COR-L47 (cell line): ENCODE data around the gene LCNL1.
"Not testable (repeated sequence)": the region's sequence is repeated elsewhere in the genome, so short reads cannot be mapped to it uniquely, and the experiment has no call there.

Experiments used
- DNase-seq: peaks from one replicate; lab custom pipeline; 2025; lab: John Stamatoyannopoulos, UW

LCNL1 gene

DNA sequence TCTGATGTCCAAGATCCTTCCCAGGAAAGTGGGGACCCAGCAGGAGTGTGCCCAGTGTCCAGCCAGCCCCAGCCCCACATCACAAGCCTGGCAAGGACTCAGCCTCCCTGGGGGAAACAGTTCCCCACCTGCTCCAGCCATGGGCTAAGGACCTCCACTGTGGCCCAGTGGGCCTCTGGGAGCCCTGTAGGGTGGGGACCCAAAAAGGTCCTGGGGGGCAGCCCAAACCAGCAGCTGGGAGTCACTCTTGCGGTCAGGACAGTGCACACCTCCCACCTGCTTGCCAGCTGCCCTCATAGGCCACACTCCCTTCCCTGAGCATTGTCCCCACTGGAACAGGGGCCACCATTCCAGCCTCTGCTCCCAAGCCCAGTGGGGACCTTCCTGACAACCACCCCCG lies 43.6 kb downstream of the LCNL1 start:
- DNase-seq = no peak

- no peak for DNase-seq
These were observed 44.0 kb downstream of the LCNL1 start for GRCh38 chr9:137026828-137027227.

GRCh38 chr9:137027369-137028262 lies 44.8 kb downstream of the LCNL1 start, which contains the start of gene ABCA2:
Gene ABCA2, minus strand, starts transcription at chr9:137028237. Its CDS starts 97 bp downstream, at chr9:137028140.
- DNase-seq = no peak

DNA sequence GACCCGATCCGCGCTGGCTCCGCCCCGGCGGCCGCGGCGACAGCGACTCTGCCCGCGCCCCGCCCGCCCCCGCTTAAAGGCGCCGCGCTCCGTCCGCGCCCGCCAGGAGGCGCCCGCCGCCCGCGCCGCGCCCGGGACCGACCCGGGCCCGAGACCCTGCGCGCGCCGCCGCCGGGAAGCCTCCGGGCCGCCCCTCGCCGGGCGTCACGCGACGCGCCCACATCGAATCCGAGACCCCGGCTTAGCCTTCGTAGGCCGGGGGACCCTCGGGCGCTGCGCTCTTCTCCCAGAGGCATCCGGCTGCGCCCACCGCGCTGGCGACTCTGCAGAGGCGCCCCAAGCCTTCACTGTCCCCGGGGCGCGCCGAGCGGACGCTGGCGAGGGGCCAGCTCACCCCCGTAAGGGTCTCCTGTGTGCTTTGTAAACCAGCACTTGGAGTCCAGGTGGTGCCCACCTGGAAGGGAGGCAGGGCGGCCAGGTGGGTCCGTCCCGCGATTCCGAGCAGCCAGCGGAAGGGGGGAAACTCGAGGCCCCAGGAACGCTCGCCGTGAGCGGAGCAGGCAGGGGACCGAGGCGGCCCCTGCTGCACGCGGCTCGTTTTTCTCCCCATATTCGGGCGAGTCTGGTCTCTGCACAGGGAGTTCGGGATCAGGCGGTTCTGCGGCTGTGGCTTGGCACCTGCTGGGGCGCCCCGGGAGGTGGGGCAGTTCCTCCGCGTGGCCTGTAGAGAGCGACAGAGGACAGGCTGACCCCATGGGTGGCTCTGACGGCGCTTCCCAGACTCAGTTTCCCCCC lies 45.7 kb downstream of the LCNL1 start:
- peak; percentile 44 for DNase-seq

- DNase-seq = peak; percentile 22
These were observed 46.5 kb downstream of the LCNL1 start for GRCh38 chr9:137029058-137029936.

GRCh38 chr9:137030006-137030405 lies 47.2 kb downstream of the LCNL1 start:
- DNase-seq = no peak

DNA sequence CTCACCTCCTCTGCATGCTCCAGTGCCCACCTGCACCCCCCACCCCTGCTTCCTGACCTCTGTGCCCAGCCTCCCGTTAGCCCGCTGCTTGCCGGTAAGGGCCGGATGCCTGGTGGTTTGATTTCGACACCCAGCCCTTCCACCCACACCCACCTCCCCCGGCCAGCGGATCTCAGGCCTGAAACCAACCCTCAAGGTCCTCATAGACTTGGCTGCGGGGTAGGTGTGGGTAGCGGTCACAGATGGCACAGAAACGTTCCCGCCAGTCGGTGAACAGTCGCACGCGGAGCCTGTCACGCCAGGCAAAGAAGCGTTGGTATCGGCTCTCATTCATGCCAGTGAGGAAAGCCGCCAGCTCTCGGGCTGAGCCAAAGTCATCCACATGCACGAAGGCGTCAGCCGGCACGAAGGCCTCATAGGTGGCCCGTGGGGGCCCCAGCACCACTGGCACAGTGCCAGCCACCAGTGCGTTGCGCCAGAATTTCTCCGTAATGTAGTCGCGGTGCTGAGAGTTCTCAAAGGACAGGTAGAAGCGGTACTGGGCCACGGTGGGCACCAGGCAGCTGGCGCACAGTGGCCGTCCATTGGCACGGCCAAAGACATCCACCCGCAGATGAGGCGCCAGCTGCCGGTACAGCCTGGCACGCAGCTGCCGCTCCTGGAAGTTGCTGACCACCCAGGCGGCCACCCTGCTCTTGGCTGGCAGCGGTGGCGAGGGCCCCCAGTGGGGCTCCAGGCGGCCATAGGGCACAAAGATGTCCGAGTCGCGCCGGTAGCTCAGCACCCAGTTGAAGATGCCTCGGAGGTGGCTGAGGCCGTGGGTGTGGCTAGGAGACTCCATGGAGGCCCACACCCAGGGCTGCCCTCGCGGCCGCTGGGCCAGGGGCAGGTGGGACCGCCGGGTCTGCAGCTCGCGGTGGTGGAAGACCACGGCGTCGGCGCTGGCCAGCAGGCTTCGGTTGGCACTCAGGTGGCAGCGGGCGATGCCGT lies 48.0 kb downstream of the LCNL1 start:
- no peak for DNase-seq

DNA sequence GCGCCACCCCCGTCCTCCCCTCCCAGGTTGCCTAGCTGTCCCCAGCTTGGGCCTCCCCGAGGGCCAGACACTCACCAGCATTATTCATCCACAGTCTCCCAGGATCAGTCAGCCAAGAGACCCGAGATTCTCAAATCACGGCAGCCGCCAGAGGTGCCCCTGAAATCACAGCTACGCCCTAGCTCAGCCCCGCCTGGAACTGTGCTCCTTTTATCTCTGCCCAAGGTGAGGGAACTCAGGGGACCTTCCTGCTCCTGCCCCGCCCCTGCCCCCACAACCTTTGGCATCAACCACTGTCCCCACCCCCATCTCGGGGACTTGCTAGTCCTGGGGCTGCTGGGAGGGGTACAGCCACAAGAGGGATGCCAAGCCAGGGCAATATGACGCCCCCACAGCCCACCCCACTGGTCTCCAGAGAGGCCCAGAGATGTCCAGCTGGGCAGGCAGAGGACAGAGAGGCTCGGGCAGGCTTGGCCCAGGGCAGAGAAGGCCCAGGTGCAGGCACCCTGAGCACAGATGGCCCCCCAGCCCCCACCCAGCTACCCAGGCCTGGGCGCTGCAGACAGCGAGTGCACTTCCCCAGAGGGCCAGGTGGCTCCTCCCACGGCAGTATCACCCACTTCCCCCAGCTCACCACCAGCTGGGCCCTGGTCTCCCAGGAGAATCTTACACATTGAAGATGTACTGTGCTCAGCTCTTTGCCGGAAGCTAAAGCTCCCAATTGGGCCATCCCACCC lies 49.3 kb downstream of the LCNL1 start, which contains the start of gene FUT7:
FUT7 (minus strand) TSS at position 185 of the 737 bp plus-strand sequence; CDS start at position 88, 97 bp downstream.
- no peak for DNase-seq

DNA sequence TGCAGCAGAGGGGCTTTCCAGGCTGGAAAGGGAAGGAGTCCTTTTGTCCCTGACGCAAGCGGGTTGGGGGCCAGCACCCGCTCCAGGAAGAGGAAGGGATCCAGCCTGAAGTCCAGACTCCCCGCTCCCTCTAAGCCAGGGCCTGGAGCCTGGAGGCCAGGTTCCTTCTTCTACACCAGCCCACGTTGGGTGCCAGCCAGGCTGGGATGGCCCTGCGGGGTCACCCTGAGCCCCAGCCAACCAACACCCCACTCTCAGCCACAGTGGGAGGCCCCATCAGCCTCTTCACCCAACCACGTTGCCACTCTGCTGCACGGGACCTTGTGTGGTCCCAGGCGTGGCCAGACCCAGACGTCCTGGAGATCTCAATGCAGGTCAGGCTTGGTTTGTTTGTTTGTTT lies 50.1 kb downstream of the LCNL1 start:
- DNase-seq = no peak

DNA sequence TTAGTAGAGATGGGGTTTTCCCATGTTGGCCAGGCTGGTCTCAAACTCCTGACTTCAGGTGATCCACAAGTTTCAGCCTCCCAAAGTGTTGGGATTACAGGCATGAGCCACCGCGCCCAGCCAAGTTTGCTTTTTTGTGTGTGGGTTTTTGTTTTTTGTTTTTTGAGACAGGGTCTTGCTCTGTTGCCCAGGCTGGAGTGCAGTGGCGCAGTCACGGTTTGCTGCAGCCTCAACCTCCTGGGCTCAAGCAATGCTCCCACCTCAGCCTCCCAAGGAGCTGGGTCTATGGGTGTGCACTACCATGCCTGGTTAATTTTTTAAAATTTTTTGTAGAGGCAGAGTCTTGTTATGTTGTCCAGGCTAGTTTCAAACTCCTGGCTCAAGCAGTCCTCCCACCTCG lies 50.7 kb downstream of the LCNL1 start:
- DNase-seq = not testable (repeated sequence)

DNA sequence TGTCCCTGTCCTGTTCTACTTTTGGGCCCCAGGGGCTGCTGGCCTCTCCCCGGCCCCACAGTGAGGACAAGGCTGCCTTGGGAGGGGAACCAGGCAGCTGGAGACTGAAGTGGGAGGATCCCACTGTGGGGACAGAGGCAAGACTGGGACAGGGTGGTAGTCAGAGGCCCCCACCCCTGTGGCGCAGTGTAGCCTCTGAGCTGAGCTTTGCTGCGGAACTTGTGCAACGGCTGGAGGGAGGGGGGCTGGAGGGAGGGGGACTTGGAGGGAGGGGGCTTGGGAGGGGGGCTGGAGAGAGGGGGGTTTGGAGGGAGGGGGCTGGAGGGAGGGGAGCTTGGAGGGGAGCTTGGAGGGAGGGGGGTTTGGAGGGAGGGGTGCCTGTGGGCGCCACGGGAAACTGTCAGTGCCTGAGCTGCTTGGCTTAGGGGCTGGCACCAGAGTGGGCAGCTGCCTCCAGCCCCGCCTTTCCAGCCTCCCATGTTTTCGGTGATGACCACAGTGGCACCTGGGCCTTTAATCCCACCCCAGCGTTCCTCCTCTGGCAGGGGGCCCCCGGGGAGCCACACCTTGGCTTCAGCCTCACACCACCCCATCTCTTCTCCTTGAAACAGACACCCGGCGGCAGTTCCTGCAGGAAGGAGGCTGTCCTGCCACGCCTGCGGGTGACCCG lies 51.4 kb downstream of the LCNL1 start:
- no peak for DNase-seq

GRCh38 chr9:137034709-137035506 lies 52.1 kb downstream of the LCNL1 start:
- peak; percentile 86 for DNase-seq
